ENCODE results near the gene WDR17.
A peak's percentile ranks its signal among the peaks of the same experiment; 100 is the strongest.

WDR17 gene

DNA sequence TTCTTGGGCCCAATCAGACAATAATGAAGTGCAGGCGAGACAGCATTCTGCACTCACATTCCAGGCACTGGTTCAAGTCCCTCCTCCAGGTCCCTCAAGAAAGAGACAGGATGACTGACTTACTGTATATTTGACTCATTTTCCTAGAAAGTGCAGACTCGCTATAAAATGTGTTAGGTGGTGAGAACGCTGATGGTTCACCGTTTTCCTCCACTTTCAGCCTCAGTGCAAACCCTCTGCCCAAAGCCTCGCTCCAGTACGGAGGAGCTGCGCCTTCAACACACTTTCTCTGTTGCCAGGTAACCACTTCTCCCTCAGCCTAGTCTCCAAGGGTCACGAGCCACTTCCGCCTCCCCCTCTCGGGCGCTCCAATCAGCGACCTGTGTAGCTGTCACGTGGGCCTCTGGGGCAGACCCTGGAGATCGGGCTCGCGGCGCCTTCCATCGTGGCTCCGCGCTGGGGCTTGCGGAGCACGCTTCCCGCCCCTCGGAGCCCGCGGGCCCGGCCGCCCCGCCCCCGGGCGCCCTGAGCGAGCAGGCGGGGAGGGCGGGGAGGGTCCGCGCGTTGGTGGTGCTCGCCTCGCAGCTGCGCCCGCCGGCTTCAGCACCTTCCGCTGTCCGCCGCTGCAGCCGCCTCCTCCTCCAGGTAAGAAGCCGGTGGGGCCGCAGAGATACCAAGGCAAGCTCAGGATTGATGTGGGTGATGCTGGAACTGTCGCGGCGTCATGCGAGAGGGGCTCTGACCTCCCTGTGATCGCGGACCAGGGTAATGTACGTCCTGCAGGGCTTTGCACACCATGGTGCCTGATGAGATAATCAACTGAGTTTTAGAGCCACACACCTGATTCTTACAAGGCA, at the start of gene WDR17:
WDR17 (plus strand) TSS at position 407 of the 857 bp plus-strand sequence. CDS start 45,740 bp downstream, outside the sequence.
- Histone ChIP-seq H3K36me3 (ENCODE audit: control insufficient read depth, insufficient read depth, low read length) (no peaks in the 10 kb centered on the region), H3K4me3 (ENCODE audit: low read depth, low read length) (peak within 1 kb of the TSS; percentile 81), H3K9ac (ENCODE audit: low read depth, low read length) (peak within 1 kb of the TSS; percentile 34), H3K27ac (ENCODE audit: low read depth, low read length) (peak within 1 kb of the TSS; percentile 18), H3K9me3 (ENCODE audit: control insufficient read depth, insufficient read depth, low read length) (no peaks in the 10 kb centered on the region), H3K4me1 (ENCODE audit: control insufficient read depth, insufficient read depth, low read length) (no peaks in the 10 kb centered on the region; the same call in 1 of the 2 replicates), H3K27me3 (ENCODE audit: control insufficient read depth, insufficient read depth, low read length) (no peaks in the 10 kb centered on the region)

DNA sequence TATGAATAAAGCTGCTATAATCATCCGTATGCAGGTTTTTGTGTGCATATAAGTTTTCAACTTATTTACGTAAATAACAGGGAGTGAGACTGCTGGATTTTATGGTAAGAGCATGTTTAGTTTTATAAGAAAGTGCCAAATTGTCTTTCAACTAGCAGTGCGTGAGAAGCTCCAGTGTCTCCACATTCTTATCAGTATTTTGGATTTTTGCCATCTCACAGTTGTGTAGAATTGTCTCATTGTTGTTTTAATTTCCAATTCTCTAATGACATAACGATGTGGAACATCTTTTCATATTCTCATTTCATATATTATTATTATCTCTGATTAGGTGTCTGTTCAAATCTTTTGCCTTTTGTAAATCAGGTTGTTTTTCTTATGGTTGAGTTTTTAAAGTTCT, 49.0 kb upstream of the WDR17 start:
- Histone ChIP-seq H3K4me1 (ENCODE audit: control insufficient read depth, insufficient read depth, low read length) (no peaks in the 10 kb centered on the region), H3K9ac (ENCODE audit: low read depth, low read length) (no peak overlapping the region)

DNA sequence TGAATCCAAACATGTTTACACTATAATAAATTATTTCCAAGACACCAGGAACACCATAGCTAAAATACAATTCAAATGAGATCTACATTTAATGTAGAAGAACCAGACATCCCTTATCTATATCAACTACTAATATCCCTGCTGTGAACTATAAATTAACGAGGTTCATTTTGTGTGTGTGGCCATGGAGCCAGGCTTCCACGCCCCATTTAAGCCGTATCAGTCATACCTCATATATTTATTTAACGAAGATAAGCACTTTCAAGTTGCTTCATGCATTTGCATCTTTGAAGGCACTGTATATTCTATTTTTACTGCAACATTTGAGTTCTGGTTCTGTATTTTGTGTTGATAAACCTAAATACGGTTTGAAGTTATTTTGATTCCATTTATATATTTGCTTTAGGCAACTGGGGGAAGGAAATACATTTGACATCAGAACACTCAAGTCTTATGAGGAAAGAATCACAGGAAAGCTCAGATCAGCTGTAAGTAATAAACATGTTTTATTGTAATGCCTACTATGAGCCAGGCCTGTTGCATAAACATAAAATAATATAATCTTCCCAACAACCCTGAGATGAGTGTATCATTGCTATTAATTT, 45.1 kb upstream of the WDR17 start:
- H3K9ac ChIP-seq (ENCODE audit: low read depth, low read length), result no peak overlapping the region

More for the DNA sequence above, 49.0 kb upstream of the WDR17 start:
- Histone ChIP-seq H3K4me3 (ENCODE audit: low read depth, low read length) (no peak overlapping the region), H3K9me3 (ENCODE audit: control insufficient read depth, insufficient read depth, low read length) (no peaks in the 10 kb centered on the region), H3K27me3 (ENCODE audit: control insufficient read depth, insufficient read depth, low read length) (no peaks in the 10 kb centered on the region), H3K36me3 (ENCODE audit: control insufficient read depth, insufficient read depth, low read length) (no peaks in the 10 kb centered on the region), H3K27ac (ENCODE audit: low read depth, low read length) (no peak overlapping the region)

GRCh38 chr4:176030391-176030790, 35.2 kb upstream of the WDR17 start:
- H3K4me1 ChIP-seq (ENCODE audit: control insufficient read depth, insufficient read depth, low read length), result no peaks in the 10 kb centered on the region
- no peaks in the 10 kb centered on the region for H3K36me3 ChIP-seq (ENCODE audit: control insufficient read depth, insufficient read depth, low read length)
- no peaks in the 10 kb centered on the region for H3K9me3 ChIP-seq (ENCODE audit: control insufficient read depth, insufficient read depth, low read length)
- H3K27me3 ChIP-seq (ENCODE audit: control insufficient read depth, insufficient read depth, low read length), result no peaks in the 10 kb centered on the region
- H3K4me3 ChIP-seq (ENCODE audit: low read depth, low read length), result no peak overlapping the region
- no peak overlapping the region for H3K27ac ChIP-seq (ENCODE audit: low read depth, low read length)
- H3K9ac ChIP-seq (ENCODE audit: low read depth, low read length), result no peak overlapping the region

More for the DNA sequence above, 45.1 kb upstream of the WDR17 start:
- H3K4me3 ChIP-seq (ENCODE audit: low read depth, low read length), result no peak overlapping the region
- no peaks in the 10 kb centered on the region for H3K9me3 ChIP-seq (ENCODE audit: control insufficient read depth, insufficient read depth, low read length)
- H3K27me3 ChIP-seq (ENCODE audit: control insufficient read depth, insufficient read depth, low read length), result no peaks in the 10 kb centered on the region
- H3K36me3 ChIP-seq (ENCODE audit: control insufficient read depth, insufficient read depth, low read length), result no peaks in the 10 kb centered on the region
- H3K4me1 ChIP-seq (ENCODE audit: control insufficient read depth, insufficient read depth, low read length), result no peaks in the 10 kb centered on the region
- H3K27ac ChIP-seq (ENCODE audit: low read depth, low read length), result no peak overlapping the region

DNA sequence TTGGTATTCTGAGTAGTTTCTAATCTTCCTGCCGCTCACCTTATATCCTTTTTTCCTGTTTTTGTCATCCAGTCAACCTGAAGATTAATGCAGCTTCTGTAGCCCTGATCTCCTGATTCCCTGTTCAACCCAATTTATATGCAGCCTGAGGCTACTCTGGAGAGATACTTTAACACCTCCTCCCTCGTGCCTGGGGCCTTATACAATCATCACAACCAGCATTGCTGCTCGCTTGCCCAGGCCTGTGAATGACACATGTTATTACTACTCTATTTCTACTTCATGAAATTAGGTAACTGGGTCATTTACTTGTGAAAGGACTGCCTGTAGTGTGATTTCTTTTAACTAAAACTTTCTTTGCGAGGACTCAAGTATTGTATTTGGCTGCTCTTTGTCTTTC, 33.7 kb upstream of the WDR17 start:
- Histone ChIP-seq H3K36me3 (ENCODE audit: control insufficient read depth, insufficient read depth, low read length) (no peaks in the 10 kb centered on the region), H3K9me3 (ENCODE audit: control insufficient read depth, insufficient read depth, low read length) (no peaks in the 10 kb centered on the region), H3K27ac (ENCODE audit: low read depth, low read length) (no peak overlapping the region), H3K4me3 (ENCODE audit: low read depth, low read length) (no peak overlapping the region), H3K27me3 (ENCODE audit: control insufficient read depth, insufficient read depth, low read length) (no peaks in the 10 kb centered on the region), H3K9ac (ENCODE audit: low read depth, low read length) (no peak overlapping the region), H3K4me1 (ENCODE audit: control insufficient read depth, insufficient read depth, low read length) (no peaks in the 10 kb centered on the region)

GRCh38 chr4:176032454-176032853, 33.2 kb upstream of the WDR17 start:
- Histone ChIP-seq H3K36me3 (ENCODE audit: control insufficient read depth, insufficient read depth, low read length) (no peaks in the 10 kb centered on the region), H3K4me3 (ENCODE audit: low read depth, low read length) (no peak overlapping the region), H3K27ac (ENCODE audit: low read depth, low read length) (no peak overlapping the region), H3K4me1 (ENCODE audit: control insufficient read depth, insufficient read depth, low read length) (no peaks in the 10 kb centered on the region), H3K9ac (ENCODE audit: low read depth, low read length) (no peak overlapping the region), H3K27me3 (ENCODE audit: control insufficient read depth, insufficient read depth, low read length) (no peaks in the 10 kb centered on the region), H3K9me3 (ENCODE audit: control insufficient read depth, insufficient read depth, low read length) (no peaks in the 10 kb centered on the region)

GRCh38 chr4:176034499-176034898, 31.1 kb upstream of the WDR17 start:
- Histone ChIP-seq H3K27me3 (ENCODE audit: control insufficient read depth, insufficient read depth, low read length) (no peaks in the 10 kb centered on the region), H3K4me3 (ENCODE audit: low read depth, low read length) (no peak overlapping the region), H3K36me3 (ENCODE audit: control insufficient read depth, insufficient read depth, low read length) (no peaks in the 10 kb centered on the region), H3K9me3 (ENCODE audit: control insufficient read depth, insufficient read depth, low read length) (no peaks in the 10 kb centered on the region), H3K4me1 (ENCODE audit: control insufficient read depth, insufficient read depth, low read length) (no peaks in the 10 kb centered on the region), H3K27ac (ENCODE audit: low read depth, low read length) (no peak overlapping the region), H3K9ac (ENCODE audit: low read depth, low read length) (no peak overlapping the region)

DNA sequence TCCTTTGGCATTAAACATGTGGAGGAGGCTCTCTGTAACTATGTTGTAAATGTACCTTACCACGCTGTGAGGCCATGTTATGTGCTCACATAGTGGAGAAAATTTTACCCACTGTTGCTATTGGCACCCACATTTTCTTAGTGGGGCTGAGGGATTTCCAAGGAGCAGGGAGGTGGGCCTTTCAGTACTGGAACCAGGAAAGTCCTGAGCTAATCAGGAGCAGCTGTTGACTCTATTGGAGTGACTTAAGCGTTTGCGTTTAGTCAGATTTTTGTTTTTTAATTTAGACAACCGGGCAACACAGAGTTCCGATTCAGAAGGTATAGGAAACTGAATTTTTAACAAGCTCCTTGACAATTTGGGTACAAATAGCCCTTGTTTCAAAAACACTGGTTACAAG, 30.7 kb upstream of the WDR17 start:
- Histone ChIP-seq H3K4me1 (ENCODE audit: control insufficient read depth, insufficient read depth, low read length) (no peaks in the 10 kb centered on the region), H3K9ac (ENCODE audit: low read depth, low read length) (no peak overlapping the region), H3K36me3 (ENCODE audit: control insufficient read depth, insufficient read depth, low read length) (no peaks in the 10 kb centered on the region), H3K27ac (ENCODE audit: low read depth, low read length) (no peak overlapping the region), H3K27me3 (ENCODE audit: control insufficient read depth, insufficient read depth, low read length) (no peaks in the 10 kb centered on the region), H3K9me3 (ENCODE audit: control insufficient read depth, insufficient read depth, low read length) (no peaks in the 10 kb centered on the region), H3K4me3 (ENCODE audit: low read depth, low read length) (no peak overlapping the region)

DNA sequence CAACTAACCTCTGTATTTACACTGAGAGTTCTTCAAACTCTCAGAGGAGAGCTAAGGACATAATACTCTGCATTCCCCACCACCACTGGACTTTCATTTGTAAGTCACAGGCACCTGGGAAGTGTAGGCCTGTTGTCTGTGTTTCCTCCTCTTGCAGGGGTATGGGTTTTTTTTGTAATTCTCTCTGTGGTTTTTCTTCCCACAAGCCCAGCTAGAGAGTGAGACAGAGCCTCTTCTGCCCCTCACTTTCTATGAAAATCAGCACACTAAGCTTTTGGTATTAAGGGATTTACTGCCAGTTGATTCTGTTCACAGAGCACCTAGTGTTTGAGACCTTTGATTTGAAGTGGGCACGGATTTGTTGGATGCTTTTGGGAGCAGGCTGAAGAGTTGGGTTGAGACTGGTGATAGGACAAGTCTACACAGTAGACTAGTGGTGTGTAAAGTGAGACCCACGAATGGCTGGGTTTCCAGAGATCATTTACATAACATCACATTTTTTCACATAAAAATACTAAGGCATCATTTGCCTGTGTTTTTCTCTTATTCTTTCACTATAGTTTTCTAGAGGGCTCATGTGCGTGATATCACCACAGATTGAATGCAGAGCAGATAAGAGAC, 28.9 kb upstream of the WDR17 start:
- Histone ChIP-seq H3K36me3 (ENCODE audit: control insufficient read depth, insufficient read depth, low read length) (no peaks in the 10 kb centered on the region), H3K9ac (ENCODE audit: low read depth, low read length) (no peak overlapping the region), H3K9me3 (ENCODE audit: control insufficient read depth, insufficient read depth, low read length) (no peaks in the 10 kb centered on the region), H3K27ac (ENCODE audit: low read depth, low read length) (no peak overlapping the region), H3K27me3 (ENCODE audit: control insufficient read depth, insufficient read depth, low read length) (no peaks in the 10 kb centered on the region), H3K4me3 (ENCODE audit: low read depth, low read length) (no peak overlapping the region), H3K4me1 (ENCODE audit: control insufficient read depth, insufficient read depth, low read length) (no peaks in the 10 kb centered on the region)

DNA sequence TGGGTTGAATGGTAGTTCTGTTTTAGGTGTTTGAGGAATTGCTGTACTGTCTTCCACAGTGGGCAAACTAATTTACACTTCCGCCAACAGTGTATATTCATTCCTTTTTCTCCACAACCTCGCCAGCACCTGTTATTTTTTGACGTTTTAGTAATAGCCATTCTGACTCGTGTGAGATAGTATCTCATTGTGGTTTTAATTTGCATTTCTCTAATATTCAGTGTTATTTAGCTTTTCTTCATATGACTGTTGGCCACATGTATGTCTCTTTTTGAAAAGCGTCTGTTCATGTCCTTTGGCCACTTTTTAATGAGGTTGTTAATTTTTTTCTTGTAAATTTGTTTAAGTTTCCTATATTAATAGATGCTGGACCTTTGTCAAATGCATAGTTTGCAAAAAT, 26.9 kb upstream of the WDR17 start:
- Histone ChIP-seq H3K4me1 (ENCODE audit: control insufficient read depth, insufficient read depth, low read length) (no peaks in the 10 kb centered on the region), H3K9ac (ENCODE audit: low read depth, low read length) (no peak overlapping the region), H3K4me3 (ENCODE audit: low read depth, low read length) (no peak overlapping the region), H3K27ac (ENCODE audit: low read depth, low read length) (no peak overlapping the region), H3K36me3 (ENCODE audit: control insufficient read depth, insufficient read depth, low read length) (no peaks in the 10 kb centered on the region), H3K9me3 (ENCODE audit: control insufficient read depth, insufficient read depth, low read length) (no peaks in the 10 kb centered on the region), H3K27me3 (ENCODE audit: control insufficient read depth, insufficient read depth, low read length) (no peaks in the 10 kb centered on the region)

DNA sequence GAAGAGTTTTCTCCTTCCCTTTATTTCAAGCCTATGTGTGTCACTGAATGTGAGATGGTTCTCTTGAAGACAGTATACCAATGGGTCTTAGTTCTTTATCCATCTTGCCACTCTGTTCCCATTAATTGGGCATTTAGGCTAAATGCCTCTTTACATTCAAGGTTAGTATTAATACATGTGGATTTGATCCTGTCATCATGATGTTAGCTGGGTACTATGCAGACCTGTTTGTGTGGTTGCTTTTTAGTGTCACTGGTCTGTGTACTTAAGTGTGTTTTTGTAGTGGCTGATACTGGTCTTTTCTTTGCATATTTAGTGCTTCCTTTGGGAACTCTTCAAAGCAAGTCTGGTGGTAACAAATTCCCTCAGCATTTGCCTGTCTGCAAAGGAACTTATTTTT, 23.4 kb upstream of the WDR17 start:
- Histone ChIP-seq H3K9me3 (ENCODE audit: control insufficient read depth, insufficient read depth, low read length) (no peaks in the 10 kb centered on the region), H3K4me1 (ENCODE audit: control insufficient read depth, insufficient read depth, low read length) (no peaks in the 10 kb centered on the region), H3K9ac (ENCODE audit: low read depth, low read length) (no peak overlapping the region), H3K27ac (ENCODE audit: low read depth, low read length) (no peak overlapping the region), H3K27me3 (ENCODE audit: control insufficient read depth, insufficient read depth, low read length) (no peaks in the 10 kb centered on the region), H3K36me3 (ENCODE audit: control insufficient read depth, insufficient read depth, low read length) (no peaks in the 10 kb centered on the region), H3K4me3 (ENCODE audit: low read depth, low read length) (no peak overlapping the region)

Measured in HUES48 (cell line).